ENCODE results near the gene DLG2.

DNA sequence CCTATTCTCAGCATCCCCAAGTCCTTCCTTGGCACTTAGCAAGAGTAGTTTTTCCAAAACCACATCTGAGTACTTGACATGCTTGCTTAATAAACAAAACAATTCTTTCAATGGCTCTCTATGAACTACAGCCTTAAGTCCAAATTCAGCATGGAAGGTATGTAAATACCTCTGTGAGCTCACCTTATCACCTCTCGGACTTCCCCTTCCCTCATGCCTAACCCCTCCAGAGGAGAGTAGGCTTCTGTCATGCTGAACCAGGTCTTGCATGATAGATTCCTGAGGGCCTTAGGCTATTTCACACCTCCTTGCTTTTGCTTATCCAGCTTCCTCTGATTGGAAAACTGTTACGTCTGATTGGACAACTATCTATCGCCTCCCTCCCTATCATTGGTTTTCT lies 2028.1 kb downstream of the DLG2 start:
- TF ChIP-seq, protein P1, sequence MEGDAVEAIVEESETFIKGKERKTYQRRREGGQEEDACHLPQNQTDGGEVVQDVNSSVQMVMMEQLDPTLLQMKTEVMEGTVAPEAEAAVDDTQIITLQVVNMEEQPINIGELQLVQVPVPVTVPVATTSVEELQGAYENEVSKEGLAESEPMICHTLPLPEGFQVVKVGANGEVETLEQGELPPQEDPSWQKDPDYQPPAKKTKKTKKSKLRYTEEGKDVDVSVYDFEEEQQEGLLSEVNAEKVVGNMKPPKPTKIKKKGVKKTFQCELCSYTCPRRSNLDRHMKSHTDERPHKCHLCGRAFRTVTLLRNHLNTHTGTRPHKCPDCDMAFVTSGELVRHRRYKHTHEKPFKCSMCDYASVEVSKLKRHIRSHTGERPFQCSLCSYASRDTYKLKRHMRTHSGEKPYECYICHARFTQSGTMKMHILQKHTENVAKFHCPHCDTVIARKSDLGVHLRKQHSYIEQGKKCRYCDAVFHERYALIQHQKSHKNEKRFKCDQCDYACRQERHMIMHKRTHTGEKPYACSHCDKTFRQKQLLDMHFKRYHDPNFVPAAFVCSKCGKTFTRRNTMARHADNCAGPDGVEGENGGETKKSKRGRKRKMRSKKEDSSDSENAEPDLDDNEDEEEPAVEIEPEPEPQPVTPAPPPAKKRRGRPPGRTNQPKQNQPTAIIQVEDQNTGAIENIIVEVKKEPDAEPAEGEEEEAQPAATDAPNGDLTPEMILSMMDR (IDR thresholded peaks at IDR 0.05; ENCODE audit: low read length), result no peak
- TF ChIP-seq EZH2 (IDR thresholded peaks at IDR 0.05; ENCODE audit: borderline replicate concordance, low read length), result no peak

All from OCI-LY1 (cell line).